ENCODE data around the gene GSS.

GRCh38 chr20:34985461-34986310 lies 30.1 kb upstream of the GSS start:
- TF ChIP-seq, protein P1, sequence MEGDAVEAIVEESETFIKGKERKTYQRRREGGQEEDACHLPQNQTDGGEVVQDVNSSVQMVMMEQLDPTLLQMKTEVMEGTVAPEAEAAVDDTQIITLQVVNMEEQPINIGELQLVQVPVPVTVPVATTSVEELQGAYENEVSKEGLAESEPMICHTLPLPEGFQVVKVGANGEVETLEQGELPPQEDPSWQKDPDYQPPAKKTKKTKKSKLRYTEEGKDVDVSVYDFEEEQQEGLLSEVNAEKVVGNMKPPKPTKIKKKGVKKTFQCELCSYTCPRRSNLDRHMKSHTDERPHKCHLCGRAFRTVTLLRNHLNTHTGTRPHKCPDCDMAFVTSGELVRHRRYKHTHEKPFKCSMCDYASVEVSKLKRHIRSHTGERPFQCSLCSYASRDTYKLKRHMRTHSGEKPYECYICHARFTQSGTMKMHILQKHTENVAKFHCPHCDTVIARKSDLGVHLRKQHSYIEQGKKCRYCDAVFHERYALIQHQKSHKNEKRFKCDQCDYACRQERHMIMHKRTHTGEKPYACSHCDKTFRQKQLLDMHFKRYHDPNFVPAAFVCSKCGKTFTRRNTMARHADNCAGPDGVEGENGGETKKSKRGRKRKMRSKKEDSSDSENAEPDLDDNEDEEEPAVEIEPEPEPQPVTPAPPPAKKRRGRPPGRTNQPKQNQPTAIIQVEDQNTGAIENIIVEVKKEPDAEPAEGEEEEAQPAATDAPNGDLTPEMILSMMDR (IDR thresholded peaks at IDR 0.05): no peak
- no peak for TF ChIP-seq POLR2A (IDR thresholded peaks at IDR 0.05)
- TF ChIP-seq EP300 (IDR thresholded peaks at IDR 0.05; ENCODE audit: low read depth): no peak

Data from transverse colon (tissue), 3 donors.